Loucy (cell line): ENCODE results near the gene CDC37.

Experiments
- CTCF ChIP-seq: fragments of 200-600 bp; sonication (generic); conservative IDR thresholded peaks from 2 replicates; pipeline ENCODE4 v1.5.1; 2014; ENCODE audit warnings: mild to moderate bottlenecking, antibody characterized with exemption, low read length
- EZH2phosphoT487 ChIP-seq: fragments of 200-600 bp; IDR thresholded peaks from 2 replicates; pipeline ENCODE4 v1.6.1; 2018; ENCODE audit warnings: antibody characterized with exemption, mild to moderate bottlenecking, moderate library complexity, borderline replicate concordance

GRCh38 chr19:10412257-10412977 lies 9.1 kb upstream of the CDC37 start:
- TF ChIP-seq CTCF (no peak), EZH2phosphoT487 (no peak)
